ENCODE results near the gene PLGRKT.

DNA sequence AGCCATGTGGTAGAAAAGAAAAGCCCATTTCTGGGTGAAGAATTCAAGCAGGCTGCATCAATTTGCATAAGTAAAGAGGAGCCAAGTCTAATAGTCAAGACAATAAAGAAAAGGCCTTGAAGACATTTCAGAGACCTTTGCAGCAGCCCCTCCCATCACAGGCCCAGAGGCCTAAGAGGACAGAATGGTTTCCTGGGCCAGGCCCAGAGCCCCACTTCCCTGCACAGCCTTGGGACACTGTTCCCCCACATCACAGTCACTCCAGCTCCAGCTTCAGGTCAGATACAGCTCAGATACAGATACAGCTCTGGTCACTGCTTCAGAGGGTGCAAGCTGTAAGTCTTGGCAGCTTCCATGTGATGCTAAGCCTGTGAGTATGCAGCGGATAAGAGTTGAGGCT, 29.1 kb downstream of the PLGRKT start:
- TF ChIP-seq, protein P1, sequence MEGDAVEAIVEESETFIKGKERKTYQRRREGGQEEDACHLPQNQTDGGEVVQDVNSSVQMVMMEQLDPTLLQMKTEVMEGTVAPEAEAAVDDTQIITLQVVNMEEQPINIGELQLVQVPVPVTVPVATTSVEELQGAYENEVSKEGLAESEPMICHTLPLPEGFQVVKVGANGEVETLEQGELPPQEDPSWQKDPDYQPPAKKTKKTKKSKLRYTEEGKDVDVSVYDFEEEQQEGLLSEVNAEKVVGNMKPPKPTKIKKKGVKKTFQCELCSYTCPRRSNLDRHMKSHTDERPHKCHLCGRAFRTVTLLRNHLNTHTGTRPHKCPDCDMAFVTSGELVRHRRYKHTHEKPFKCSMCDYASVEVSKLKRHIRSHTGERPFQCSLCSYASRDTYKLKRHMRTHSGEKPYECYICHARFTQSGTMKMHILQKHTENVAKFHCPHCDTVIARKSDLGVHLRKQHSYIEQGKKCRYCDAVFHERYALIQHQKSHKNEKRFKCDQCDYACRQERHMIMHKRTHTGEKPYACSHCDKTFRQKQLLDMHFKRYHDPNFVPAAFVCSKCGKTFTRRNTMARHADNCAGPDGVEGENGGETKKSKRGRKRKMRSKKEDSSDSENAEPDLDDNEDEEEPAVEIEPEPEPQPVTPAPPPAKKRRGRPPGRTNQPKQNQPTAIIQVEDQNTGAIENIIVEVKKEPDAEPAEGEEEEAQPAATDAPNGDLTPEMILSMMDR (IDR thresholded peaks at IDR 0.05; ENCODE audit: low read depth, low read length): no peak
- TF ChIP-seq POLR2A (IDR thresholded peaks at IDR 0.05; ENCODE audit: extremely low read depth, insufficient read length): no peak
